Natural killer cell treated with Interleukin-12 subunit alpha and Interleukin-12 subunit beta and Interleukin-15 and Interleukin-18, amount 100 ng/mL, for 72 hours (primary cell): ENCODE data around the gene LLPH. TPM values are rescaled to one million over a fixed set of nuclear protein-coding genes. Genes with fewer than 3 reads are reported as not detected.

Source experiments
- ATAC-seq, 2 donors: fragments of 150-1000 bp; cut with Tn5 transposase in 1 of 2; sonication (Bioruptor Pico), chemical (Tn5 transposase) in 1 of 2; 2 replicates each; pipeline ENCODE4 v1.10.0; 2021
- DNase-seq: peaks from one replicate; pipeline ENCODE4 v3.0.0; 2022; ENCODE audit warnings: low spot score
- H3K27ac Mint-ChIP-seq, 2 donors: 1 replicate in 1 of 2; 2 replicates in 1 of 2; pipeline ENCODE4 v1.8.0; 2022; ENCODE audit warnings: mixed read lengths in 2 of 2, mild to moderate bottlenecking in 1 of 2, moderate library complexity in 1 of 2
- H3K27me3 Mint-ChIP-seq, 2 donors: 1 replicate in 1 of 2; 2 replicates in 1 of 2; pipeline ENCODE4 v1.8.0; 2022; ENCODE audit warnings: mixed read lengths in 2 of 2
- H3K36me3 Mint-ChIP-seq: one replicate; pipeline ENCODE4 v1.8.0; 2022; ENCODE audit warnings: mixed read lengths
- H3K4me1 Mint-ChIP-seq, 2 donors: 1 replicate in 1 of 2; 2 replicates in 1 of 2; pipeline ENCODE4 v1.8.0; 2022; ENCODE audit warnings: low read depth in 2 of 2, mixed read lengths in 2 of 2, mild to moderate bottlenecking in 1 of 2
- H3K4me3 Mint-ChIP-seq: one replicate; pipeline ENCODE4 v1.8.0; 2022; ENCODE audit warnings: mixed read lengths
- H3K9me3 Mint-ChIP-seq: 2 replicates; pipeline ENCODE4 v1.8.0; 2022; ENCODE audit warnings: mixed read lengths
- total RNA-seq, 2 donors: library from RNA; stranded (reverse); gene quantifications; one replicate each; pipeline ENCODE4 v1.2.3, GENCODE V29; 2022

LLPH gene
- total RNA-seq, 2 donors from 2014 or later: 24.1 to 34.9 TPM

DNA sequence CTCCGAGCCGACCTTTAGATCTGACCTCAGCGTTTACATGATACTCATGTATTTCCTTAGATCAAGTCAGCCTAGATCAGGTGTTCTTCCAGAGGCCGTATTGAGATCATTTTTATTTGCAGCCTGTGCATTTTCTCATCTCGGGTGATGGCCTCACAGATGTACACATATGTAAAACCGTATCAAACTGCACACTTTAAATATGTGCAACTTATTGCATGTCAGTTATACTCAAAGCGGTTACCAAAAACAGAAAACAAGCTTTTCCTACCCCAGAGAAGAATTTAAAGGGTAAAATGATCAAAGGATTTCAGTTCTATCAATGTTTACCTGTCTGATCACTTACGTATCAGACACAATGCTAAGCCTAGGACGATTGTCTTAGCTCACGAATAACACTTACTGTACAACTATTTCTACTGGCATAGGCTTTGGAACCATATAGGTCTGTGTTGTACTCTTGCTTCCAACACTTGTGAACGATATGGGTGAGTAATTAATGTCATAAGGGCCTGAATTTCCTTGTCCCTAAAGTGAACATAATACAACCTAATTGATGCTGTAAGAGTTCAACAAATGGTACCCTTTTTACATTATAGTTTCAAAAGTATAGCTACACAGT lies 628 bp upstream of the LLPH start:
- Mint-ChIP-seq H3K4me3 (peak overlapping the region; percentile 93), H3K27ac (peak overlapping the region; percentile 86 to 99), H3K36me3 (peaks cover 32% of the 10 kb centered on the region), H3K4me1 (peaks cover 31 to 36% of the 10 kb centered on the region in 2 donors), H3K27me3 (no peaks in the 10 kb centered on the region), H3K9me3 (no peaks in the 10 kb centered on the region)
- ATAC-seq (no peak), DNase-seq (no peak)

DNA sequence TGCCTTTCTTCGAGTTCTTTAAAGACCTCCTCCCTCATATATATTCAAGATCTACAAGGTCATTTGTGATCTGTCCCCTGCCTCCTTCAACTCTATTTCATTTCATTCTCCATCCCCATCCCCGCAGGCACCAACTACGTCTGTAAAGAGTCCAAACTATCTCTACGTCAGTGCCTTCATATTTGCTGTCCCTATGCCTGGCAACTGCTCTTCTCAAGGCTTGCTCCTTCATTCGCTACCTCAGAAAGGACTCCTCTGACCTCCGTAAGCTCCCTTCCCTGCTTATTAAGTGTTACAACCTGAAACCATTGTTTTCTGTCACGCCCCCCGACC lies 650 bp downstream of the LLPH start:
- no peak for DNase-seq
- peak overlapping the region; percentile 93 for H3K4me3 Mint-ChIP-seq
- H3K9me3 Mint-ChIP-seq: no peaks in the 10 kb centered on the region
- H3K27ac Mint-ChIP-seq: peak overlapping the region; percentile 86 to 99
- H3K36me3 Mint-ChIP-seq: peaks cover 42% of the 10 kb centered on the region
- H3K4me1 Mint-ChIP-seq: peaks cover 39 to 46% of the 10 kb centered on the region in 2 donors
- H3K27me3 Mint-ChIP-seq: no peaks in the 10 kb centered on the region
- no peak for ATAC-seq

DNA sequence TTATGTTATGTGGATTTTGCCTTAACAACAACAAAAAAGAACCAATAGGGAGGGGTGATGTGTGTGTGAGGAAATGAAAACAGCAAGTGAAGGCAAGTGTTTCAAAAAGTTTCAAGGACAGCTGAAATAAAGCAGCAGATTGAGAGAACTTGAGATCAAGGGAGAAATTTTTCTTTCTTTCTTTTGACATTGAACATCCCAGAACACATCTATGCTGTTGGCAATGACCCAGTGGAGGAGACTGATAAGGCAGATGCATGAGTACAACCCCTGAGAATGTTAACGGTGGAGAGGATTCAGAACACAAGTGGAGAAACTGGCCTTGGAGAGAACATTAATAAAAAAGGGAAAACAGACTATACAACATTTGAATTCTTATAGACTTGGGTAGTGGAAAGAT lies 2.9 kb downstream of the LLPH start:
- H3K4me1 Mint-ChIP-seq: peaks cover 43 to 50% of the 10 kb centered on the region in 2 donors
- no peaks in the 10 kb centered on the region for H3K9me3 Mint-ChIP-seq
- ATAC-seq: no peak
- peaks cover 55% of the 10 kb centered on the region for H3K36me3 Mint-ChIP-seq
- no peak for DNase-seq
- H3K4me3 Mint-ChIP-seq: peak overlapping the region; percentile 14
- H3K27me3 Mint-ChIP-seq: no peaks in the 10 kb centered on the region
- peak overlapping the region in 1 of 2 donors; percentile 12 for H3K27ac Mint-ChIP-seq

DNA sequence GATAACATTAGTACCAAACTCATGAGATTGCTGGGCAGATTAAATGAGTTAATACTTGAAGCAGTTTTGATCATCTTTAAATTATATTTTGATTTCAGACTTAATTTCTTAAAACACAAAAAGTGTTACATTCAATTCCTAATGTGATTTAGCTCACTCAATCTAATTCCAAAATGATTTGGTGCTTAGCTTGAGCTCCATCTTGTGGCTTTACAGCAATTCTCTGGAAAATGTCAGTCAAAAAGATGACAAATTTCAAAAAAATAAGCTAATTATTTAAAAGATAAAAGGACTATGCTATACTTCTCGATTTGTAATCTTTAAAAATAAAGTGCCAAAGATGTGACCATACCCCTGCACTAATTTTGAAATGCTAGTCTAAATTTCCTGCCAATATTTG lies 10.1 kb downstream of the LLPH start:
- Mint-ChIP-seq H3K36me3 (peaks cover 26% of the 10 kb centered on the region), H3K27me3 (no peaks in the 10 kb centered on the region), H3K4me3 (no peak overlapping the region), H3K27ac (no peak overlapping the region), H3K9me3 (no peaks in the 10 kb centered on the region), H3K4me1 (peaks cover 15 to 20% of the 10 kb centered on the region in 2 donors)
- no peak for DNase-seq
- ATAC-seq: no peak

DNA sequence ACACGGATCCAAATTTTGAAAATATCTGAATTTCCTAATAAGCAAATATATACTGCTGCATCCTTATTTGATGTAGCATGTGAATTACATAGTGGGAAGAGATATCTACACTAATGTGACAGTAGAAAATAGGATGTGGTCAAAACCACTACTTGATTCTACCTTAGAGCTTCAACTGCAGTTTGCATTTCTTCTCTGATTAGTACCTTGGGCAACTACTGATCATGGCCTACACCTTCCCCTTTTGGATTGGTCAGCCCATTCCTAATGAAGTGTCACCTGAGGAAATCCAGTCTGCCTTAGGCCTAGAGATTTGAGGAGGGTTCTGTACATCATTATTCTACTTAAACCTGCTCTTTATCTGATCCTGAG lies 10.7 kb downstream of the LLPH start:
- H3K27me3 Mint-ChIP-seq: no peaks in the 10 kb centered on the region
- peaks cover 10 to 14% of the 10 kb centered on the region in 2 donors for H3K4me1 Mint-ChIP-seq
- no peaks in the 10 kb centered on the region for H3K9me3 Mint-ChIP-seq
- no peak for ATAC-seq
- no peak overlapping the region for H3K4me3 Mint-ChIP-seq
- no peak for DNase-seq
- H3K36me3 Mint-ChIP-seq: peaks cover 20% of the 10 kb centered on the region
- H3K27ac Mint-ChIP-seq: no peak overlapping the region

DNA sequence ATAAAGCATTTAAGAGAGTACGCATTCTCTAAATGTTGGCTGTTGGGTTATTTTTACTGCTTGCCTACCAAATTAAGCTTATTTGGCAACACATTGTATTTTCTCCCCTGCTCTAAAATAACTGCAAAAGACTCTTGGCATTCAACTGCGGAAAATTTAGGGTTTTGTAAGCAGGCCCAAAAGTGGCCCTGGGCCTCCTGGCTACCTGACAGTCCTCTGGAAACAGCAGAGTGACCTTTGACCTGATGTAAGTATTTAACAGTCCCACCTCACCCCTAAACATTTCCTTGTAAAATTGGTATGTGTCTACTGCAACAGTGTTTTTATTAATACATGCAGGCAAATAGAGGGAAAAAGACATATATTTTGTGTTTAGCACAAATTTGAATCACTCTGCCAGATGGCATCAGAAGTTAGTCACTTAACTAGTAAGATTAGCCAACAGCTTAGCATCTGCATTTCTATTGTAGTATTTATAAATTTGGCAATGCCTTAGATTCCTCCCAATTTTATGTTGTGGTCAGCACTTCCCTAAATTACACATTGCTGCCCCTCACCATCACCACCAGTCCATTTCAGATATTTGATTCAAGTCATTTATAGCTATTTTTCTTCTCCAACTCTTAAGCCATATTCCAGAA lies 11.2 kb downstream of the LLPH start:
- DNase-seq (no peak), ATAC-seq (no peak)
- peaks cover 7 to 10% of the 10 kb centered on the region in 2 donors for H3K4me1 Mint-ChIP-seq
- H3K9me3 Mint-ChIP-seq: no peaks in the 10 kb centered on the region
- peaks cover 15% of the 10 kb centered on the region for H3K36me3 Mint-ChIP-seq
- H3K27ac Mint-ChIP-seq: no peak overlapping the region
- H3K4me3 Mint-ChIP-seq: no peak overlapping the region
- no peaks in the 10 kb centered on the region for H3K27me3 Mint-ChIP-seq

DNA sequence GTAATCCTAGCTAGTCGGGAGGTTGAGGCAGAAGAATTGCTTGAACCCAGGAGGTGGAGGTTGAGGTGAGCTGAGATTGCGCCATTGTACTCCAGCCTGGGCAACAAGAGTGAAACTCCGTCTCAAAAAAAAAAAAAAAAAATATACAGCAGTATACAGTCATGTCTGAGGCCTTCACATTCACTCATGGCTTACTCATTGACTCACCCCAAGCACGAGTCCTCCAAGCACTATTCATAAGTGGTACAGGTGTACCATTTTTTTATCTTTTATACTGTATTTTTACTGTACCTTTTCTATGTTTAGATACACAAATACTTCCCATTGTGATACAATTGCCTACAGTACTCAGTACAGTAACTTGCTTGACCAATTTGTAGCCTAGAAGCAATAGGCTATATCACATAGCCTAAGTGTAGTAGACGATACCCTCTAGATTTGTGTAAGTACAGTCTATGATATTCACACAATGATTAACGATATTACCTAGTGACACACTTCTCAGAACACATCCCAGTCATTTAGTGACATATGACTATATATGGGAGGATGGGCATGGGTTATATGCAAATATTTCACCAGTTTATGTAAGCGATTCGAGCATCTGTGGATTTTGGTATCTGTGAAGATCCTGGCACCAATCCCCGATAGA lies 12.2 kb downstream of the LLPH start:
- H3K9me3 Mint-ChIP-seq: no peaks in the 10 kb centered on the region
- peaks cover 7 to 10% of the 10 kb centered on the region in 2 donors for H3K4me1 Mint-ChIP-seq
- DNase-seq (no peak), ATAC-seq (peak in 1 of 2 donors; percentile 83)
- H3K27me3 Mint-ChIP-seq: no peaks in the 10 kb centered on the region
- H3K4me3 Mint-ChIP-seq: no peak overlapping the region
- no peak overlapping the region for H3K27ac Mint-ChIP-seq
- peaks cover 7% of the 10 kb centered on the region for H3K36me3 Mint-ChIP-seq

DNA sequence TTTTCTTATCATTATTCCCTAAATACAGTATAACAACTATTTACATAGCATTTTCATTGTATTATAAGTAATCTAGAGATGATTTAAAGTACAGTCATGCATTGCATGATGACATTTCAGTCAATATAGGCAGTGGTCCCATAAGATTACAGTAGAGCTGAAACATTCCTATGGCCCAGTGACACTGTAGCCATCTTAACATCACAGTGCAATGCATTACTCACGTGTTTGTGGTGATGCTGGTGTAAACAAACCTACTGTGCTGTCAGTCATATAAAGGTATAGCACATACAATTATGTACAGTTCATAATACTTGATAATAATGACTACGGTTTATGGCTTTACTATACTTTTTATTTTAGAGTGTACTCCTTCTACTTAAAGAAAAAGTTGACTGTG lies 13.3 kb downstream of the LLPH start:
- no peak overlapping the region for H3K27ac Mint-ChIP-seq
- DNase-seq: no peak
- no peaks in the 10 kb centered on the region for H3K27me3 Mint-ChIP-seq
- ATAC-seq: no peak
- H3K4me3 Mint-ChIP-seq: no peak overlapping the region
- H3K4me1 Mint-ChIP-seq: peaks cover 7 to 10% of the 10 kb centered on the region in 2 donors
- no peaks in the 10 kb centered on the region for H3K9me3 Mint-ChIP-seq
- peaks cover 7% of the 10 kb centered on the region for H3K36me3 Mint-ChIP-seq

DNA sequence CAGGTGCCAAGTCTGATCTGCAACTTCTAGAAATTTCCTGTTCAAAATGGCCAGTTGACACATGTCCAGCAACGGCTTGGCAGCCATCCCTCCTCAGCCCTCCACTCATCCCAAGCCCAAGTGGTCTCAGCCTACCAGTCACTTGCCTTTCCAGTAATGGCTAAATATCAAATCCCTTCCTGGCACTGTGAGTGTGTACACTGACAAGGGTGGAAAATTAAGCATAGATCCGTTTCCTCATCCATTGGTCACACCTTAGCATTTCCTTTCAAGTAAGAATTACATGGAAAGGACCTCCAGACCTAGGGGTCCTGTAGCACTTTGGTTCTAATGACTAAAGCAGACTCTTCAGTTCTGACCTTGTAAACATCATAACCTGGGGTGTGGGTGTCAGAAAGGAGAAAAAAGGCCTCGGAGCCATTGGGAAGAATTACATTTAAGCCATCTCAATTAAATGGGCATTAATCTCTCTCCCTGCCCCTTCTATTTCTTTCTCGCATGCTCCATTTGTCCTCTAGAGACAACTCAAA lies 15.4 kb downstream of the LLPH start:
- peaks cover 5 to 7% of the 10 kb centered on the region in 2 donors for H3K4me1 Mint-ChIP-seq
- H3K9me3 Mint-ChIP-seq: no peaks in the 10 kb centered on the region
- DNase-seq (no peak), ATAC-seq (no peak)
- peaks cover 5% of the 10 kb centered on the region for H3K36me3 Mint-ChIP-seq
- H3K4me3 Mint-ChIP-seq: no peak overlapping the region
- no peaks in the 10 kb centered on the region for H3K27me3 Mint-ChIP-seq
- no peak overlapping the region for H3K27ac Mint-ChIP-seq

DNA sequence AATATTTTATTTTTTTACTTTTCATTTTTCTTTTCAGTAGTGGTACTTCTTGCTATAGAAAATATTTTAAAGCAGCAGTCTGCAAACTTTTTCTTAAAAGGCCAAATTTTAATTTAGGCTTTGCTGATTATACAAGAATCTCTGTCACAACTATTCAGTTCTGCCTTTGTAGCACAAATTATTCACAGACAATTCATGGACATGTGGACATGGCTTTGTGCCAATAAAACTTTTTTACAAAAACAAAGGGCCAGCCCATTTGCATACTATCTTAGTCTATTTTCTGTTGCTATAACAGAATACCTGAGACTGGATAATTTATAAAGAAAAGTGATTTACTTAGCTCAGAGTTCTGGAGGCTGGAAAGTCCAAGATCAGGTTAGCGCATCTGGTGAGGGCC lies 17.1 kb downstream of the LLPH start:
- DNase-seq (no peak), ATAC-seq (no peak)

DNA sequence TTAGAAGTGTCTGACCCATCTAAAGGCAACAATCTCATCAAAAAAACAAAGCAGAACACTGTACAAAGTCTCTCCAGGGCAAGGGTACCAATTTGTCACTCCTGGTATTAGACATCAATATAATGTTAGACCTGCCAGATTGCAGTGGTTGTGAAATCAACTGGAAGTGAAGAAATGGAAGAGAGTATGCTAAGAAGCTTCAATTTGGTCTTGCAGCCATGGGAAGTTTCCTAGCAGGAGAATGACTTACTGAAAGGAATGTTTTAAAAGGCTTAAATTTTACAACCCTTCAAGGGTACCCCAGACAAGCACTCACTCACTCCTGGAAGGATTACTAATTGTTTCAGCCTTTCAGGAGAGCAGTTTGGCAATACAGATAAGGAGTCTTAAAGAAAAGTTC lies 18.9 kb downstream of the LLPH start:
- Mint-ChIP-seq H3K9me3 (no peaks in the 10 kb centered on the region), H3K27ac (no peak overlapping the region), H3K4me3 (no peak overlapping the region), H3K36me3 (no peaks in the 10 kb centered on the region), H3K27me3 (no peaks in the 10 kb centered on the region), H3K4me1 (peaks cover 0 to 7% of the 10 kb centered on the region in 2 donors)
- ATAC-seq (no peak), DNase-seq (no peak)

More for the DNA sequence above, 17.1 kb downstream of the LLPH start:
- Mint-ChIP-seq H3K4me3 (no peak overlapping the region), H3K9me3 (no peaks in the 10 kb centered on the region), H3K27me3 (no peaks in the 10 kb centered on the region), H3K27ac (no peak overlapping the region), H3K36me3 (no peaks in the 10 kb centered on the region), H3K4me1 (no peaks in the 10 kb centered on the region)

DNA sequence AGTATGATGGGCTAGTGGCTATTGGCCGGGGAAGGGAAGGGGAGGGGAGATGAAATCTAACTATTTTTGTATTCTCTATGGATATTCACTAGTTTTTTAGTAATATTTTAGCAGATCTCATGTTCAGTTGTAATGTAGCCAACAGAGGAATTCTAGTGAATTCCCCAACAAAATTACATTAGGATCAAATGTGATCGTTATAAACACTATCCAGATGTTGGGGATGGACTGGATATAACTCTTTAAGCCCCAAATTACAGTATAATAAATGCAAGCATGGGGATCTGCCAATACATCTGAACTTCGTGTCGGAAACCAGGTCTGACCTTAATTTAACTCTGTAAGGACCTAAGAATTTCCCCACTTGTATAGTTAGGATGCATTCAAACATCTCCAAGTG lies 21.5 kb downstream of the LLPH start:
- DNase-seq (no peak), ATAC-seq (no peak)
- Mint-ChIP-seq H3K4me1 (peaks cover 0 to 7% of the 10 kb centered on the region in 2 donors), H3K9me3 (no peaks in the 10 kb centered on the region), H3K36me3 (no peaks in the 10 kb centered on the region), H3K27me3 (peaks cover 5 to 13% of the 10 kb centered on the region in 2 donors), H3K4me3 (no peak overlapping the region), H3K27ac (no peak overlapping the region)

DNA sequence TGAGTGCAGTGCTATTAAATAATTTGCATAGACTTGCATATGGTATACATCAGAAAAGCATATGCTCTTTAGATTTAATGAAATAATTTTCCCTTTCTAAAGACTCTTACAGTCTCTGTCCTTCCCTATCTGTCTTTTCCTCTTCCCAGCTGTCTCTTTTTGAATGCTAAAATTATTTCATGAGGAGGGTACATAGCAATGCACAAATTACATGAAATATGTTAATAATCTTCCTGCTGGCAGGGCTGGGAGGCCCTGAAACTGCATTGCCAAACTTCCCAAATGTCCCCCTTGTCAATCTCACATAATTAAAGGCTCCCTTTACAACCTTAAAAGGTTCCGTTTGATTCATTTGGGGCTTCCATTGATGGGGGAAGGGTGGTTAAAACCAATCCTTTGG lies 22.2 kb downstream of the LLPH start:
- H3K27ac Mint-ChIP-seq: no peak overlapping the region
- H3K9me3 Mint-ChIP-seq: no peaks in the 10 kb centered on the region
- no peaks in the 10 kb centered on the region for H3K36me3 Mint-ChIP-seq
- H3K4me3 Mint-ChIP-seq: no peak overlapping the region
- H3K4me1 Mint-ChIP-seq: peaks cover 0 to 7% of the 10 kb centered on the region in 2 donors
- no peak for DNase-seq
- peaks cover 5 to 13% of the 10 kb centered on the region in 2 donors for H3K27me3 Mint-ChIP-seq
- ATAC-seq: no peak

DNA sequence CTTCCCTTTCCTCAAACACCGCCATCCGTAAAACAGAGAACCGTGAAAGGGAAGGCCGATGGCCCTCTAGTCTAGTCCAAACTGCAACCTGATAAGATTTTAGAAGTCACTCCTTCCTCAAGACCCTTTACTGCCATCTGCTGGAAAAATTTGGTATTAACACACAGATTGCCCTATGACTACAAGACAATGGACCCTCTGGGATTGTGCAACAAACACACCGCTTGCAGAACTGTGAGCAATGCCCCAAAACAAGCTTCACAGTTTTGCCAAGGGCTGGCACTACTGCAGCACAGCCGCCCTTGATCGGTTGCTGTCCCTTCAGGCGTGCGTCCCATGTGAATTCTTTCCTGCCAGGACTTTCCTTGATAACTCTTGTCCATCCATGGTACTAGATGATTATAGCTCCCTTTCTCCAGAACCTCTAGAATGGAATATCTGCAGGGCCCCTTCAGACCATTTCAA lies 23.1 kb downstream of the LLPH start:
- Mint-ChIP-seq H3K9me3 (no peaks in the 10 kb centered on the region), H3K4me1 (peaks cover 0 to 7% of the 10 kb centered on the region in 2 donors), H3K27ac (no peak overlapping the region), H3K4me3 (no peak overlapping the region), H3K36me3 (no peaks in the 10 kb centered on the region), H3K27me3 (peaks cover 10 to 18% of the 10 kb centered on the region in 2 donors)
- ATAC-seq (peak; percentile 81 to 83), DNase-seq (peak; percentile 79)
